Pancreas (tissue), 10 donors: ENCODE results near the gene KRT15. TPM values are rescaled to one million over a fixed set of nuclear protein-coding genes. Genes with fewer than 3 reads are reported as not detected.

Experiments used
- ATAC-seq, 4 donors: fragments of 200-7000 bp; cut with Tn5 transposase; one replicate each; pipeline versions ENCODE4 v1.8.0 to v1.9.1; 2020; ENCODE audit warnings: mild to moderate bottlenecking in 4 of 4, moderate library complexity in 4 of 4
- DNase-seq, 6 donors: peaks; one replicate each; pipeline ENCODE4 v3.0.0-alpha.2; 2020
- FAIRE-seq: peaks from 2 replicates; lab custom pipeline; 2012; peaks lifted over from hg19 to GRCh38; lab: Jason Lieb, UNC
- H3K27ac ChIP-seq, 4 donors: fragments of 200-600 bp; sonication (generic); 1 replicate in 3 of 4; 2 replicates in 1 of 4; pipeline versions ENCODE4 v1.5.0 to v1.8.0; 2020
- H3K27me3 ChIP-seq, 4 donors: fragments of 200-600 bp; one replicate each; pipeline ENCODE4 v1.8.0; 2021
- H3K36me3 ChIP-seq, 3 donors: fragments of 200-600 bp; sonication (generic) in 1 of 3; one replicate each; pipeline versions ENCODE4 v1.5.0 to v1.8.0; 2020 to 2021
- H3K4me1 ChIP-seq, 3 donors: fragments of 200-600 bp; one replicate each; pipeline ENCODE4 v1.8.0; 2021
- H3K4me3 ChIP-seq, 4 donors: fragments of 200-600 bp; sonication (generic) in 2 of 4; one replicate each; pipeline versions ENCODE4 v1.5.0 to v1.8.0; 2020 to 2021
- H3K9me3 ChIP-seq, 4 donors: fragments of 200-600 bp; one replicate each; pipeline ENCODE4 v1.8.0; 2021
- WGBS, 2 donors: extraction: QIAGEN DNeasy Blood & Tissue Kit; methylation state at CpG; one replicate each; pipeline ENCODE4 v1.1.7; 2013; 5-methylcytosine and 5-hydroxymethylcytosine counted together
- intact Hi-C, 3 donors: fragments of 100-400 bp; cut with DNase I; formaldehyde crosslinking; loops; one replicate each; pipeline versions ENCODE4 v1.11.1 to v1.14.2; 2022
- polyA plus RNA-seq, 2 donors: library from polyadenylated mRNA; stranded (reverse); fragments of 200-250 nt; gene quantifications; one replicate each; pipeline ENCODE4 v1.2.3, GENCODE V29; 2013
- total RNA-seq, 6 donors: library from RNA; stranded (reverse); fragmentation: NEBNext Ultra II Directional in 4 of 6; extraction: Animal tissue kit (Norgen Biotek cat#: 25700) in 4 of 6; gene quantifications; one replicate each; pipeline versions ENCODE4 v1.2.1 to v1.2.4, GENCODE V29; 2021 to 2023
- TF ChIP-seq, protein P1 (sequence below), 4 donors: fragments of 200-600 bp; sonication (generic) in 3 of 4; IDR thresholded peaks; one replicate each; pipeline versions ENCODE4 v1.5.0 to v1.8.0; 2021; ENCODE audit warnings: antibody characterized with exemption in 4 of 4
- donor health status: healthy with polysubstance abuse.
- donor health status: DM: no; HTN: no; CAD: no; lungs with moderate emphysema.
- donor health status: DM: no; HTN: no; CAD: no.
- donor health status: control.
- donor health status: control.
- donor health status: Bipolar disorder and iron deficiency.
- donor health status: DM: yes; HTN: yes; CAD: no.
- donor health status: DM: no; HTN: no; CAD: no.
- donor health status: DM: no; HTN: no; CAD: no.
- donor health status: DM: yes; HTN: yes; CAD: no.

KRT15 gene
- total and polyA plus RNA-seq, 8 donors = 0.20 to 1.4 (median 0.78) TPM

DNA sequence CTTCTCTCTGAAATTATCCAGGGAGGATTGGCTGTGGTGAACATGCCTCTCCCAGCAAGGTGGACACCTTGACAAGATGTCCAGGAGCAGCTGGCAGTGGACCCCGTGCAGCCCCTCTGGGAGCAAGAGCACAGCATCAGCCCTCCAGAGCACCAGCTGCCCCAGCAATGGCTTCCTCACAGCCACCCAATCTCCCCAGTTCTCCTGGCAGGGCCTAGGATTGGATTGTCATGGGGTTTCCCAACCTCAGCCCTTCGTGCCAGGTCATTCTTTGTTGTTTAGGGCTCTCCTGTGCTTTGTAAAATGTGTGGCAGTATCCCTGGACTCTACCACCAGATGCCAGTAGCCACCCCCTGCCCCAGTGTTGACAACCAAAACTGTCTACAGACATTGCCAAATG lies 27.2 kb downstream of the KRT15 start:
- WGBS, 2 donors = 59 to 75% methylated on average over 2 of the region's 2 CpGs
- Histone ChIP-seq H3K36me3 (no peaks in the 10 kb centered on the region), H3K4me1 (no peaks in the 10 kb centered on the region), H3K27ac (no peak overlapping the region), H3K9me3 (no peaks in the 10 kb centered on the region), H3K4me3 (no peak overlapping the region), H3K27me3 (no peaks in the 10 kb centered on the region)
- TF ChIP-seq, protein P1, sequence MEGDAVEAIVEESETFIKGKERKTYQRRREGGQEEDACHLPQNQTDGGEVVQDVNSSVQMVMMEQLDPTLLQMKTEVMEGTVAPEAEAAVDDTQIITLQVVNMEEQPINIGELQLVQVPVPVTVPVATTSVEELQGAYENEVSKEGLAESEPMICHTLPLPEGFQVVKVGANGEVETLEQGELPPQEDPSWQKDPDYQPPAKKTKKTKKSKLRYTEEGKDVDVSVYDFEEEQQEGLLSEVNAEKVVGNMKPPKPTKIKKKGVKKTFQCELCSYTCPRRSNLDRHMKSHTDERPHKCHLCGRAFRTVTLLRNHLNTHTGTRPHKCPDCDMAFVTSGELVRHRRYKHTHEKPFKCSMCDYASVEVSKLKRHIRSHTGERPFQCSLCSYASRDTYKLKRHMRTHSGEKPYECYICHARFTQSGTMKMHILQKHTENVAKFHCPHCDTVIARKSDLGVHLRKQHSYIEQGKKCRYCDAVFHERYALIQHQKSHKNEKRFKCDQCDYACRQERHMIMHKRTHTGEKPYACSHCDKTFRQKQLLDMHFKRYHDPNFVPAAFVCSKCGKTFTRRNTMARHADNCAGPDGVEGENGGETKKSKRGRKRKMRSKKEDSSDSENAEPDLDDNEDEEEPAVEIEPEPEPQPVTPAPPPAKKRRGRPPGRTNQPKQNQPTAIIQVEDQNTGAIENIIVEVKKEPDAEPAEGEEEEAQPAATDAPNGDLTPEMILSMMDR (IDR thresholded peaks at IDR 0.05) = no peak
- intact Hi-C loops = no loop called here
- ATAC-seq (no peak), DNase-seq (no peak), FAIRE-seq (no peak)

DNA sequence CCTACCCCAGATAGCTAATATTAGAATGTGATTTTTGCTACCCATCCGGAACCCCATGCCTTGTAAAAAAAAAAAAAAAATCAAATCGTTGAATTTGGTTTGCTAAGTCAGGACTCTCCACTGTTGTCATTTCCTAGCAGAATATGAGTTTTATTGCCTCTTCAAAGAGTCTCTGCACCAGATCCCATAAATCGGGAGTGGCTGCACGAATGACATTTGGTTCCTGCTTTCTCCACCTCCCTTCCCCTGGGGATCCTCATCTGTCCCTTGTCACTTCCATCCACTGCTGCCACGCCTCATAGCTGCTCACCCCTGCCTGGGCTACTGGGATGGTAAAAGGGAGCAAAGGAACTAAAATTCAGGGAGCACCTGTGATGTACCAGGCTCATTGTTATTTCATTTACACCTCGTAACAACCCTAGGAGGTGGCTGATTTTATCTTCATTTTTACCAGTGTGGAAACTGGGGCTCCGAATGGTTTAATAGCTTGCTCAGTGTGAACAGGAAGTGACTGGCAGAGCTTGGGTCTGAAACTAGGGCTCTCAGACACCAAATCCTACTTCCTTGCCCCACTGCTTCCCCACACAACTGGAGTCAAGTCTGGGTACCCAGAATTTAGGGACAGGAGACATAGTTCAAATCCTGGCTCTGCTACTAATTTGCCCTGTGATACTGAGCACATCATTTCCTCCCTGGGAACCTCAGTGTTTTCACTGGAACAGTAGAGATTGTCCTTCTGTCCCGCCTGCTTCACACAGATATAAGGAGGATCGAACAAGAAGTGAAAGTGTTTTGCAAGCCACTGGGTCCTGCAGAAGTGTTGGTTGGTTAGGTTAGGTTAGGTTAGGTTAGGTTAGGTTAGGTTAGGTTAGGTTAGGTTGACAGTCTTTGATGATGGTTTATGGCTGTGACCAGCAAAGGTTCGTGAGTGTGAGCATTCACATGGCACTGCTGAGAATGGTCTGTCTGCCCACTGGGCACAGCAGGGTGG lies 28.4 kb downstream of the KRT15 start:
- no peaks in the 10 kb centered on the region for H3K4me1 ChIP-seq
- DNase-seq = no peak
- H3K36me3 ChIP-seq = no peaks in the 10 kb centered on the region
- H3K27me3 ChIP-seq = no peaks in the 10 kb centered on the region
- WGBS, 2 donors = 58 to 79% methylated on average over 10 of the region's 10 CpGs
- intact Hi-C loops = no loop called here
- peak in 1 of 4 donors; percentile 26 for ATAC-seq
- TF ChIP-seq, protein P1 (IDR thresholded peaks at IDR 0.05) = no peak
- H3K27ac ChIP-seq = no peak overlapping the region
- FAIRE-seq = no peak
- no peak overlapping the region for H3K4me3 ChIP-seq
- no peaks in the 10 kb centered on the region for H3K9me3 ChIP-seq

DNA sequence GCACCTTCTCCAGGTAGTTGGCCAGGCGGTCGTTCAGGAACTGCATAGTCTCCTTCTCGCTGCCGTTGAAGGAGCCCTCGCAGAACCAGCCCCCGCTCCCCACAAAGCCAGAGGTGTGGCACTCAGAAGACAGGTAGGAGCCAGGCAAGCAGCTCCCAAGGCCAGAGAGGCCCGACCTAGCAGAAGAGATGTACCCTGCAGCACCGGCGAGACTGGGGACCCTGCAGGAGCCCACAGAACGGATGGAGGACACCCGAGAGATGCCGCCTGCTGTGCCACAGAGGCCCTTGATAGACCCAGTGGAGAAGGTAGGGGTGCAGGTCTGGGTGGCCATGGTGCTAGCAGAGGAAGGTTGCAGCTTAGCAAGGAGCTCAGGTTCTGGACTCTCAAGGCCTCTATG lies 29.2 kb downstream of the KRT15 start, which contains the start of gene KRT36:
TSS of gene KRT36 (minus strand) at position 380 of the 400 bp plus-strand sequence. CDS start at position 334, 46 bp downstream.
- Histone ChIP-seq H3K4me3 (no peak within 1 kb of the TSS), H3K36me3 (no peaks in the 10 kb centered on the region), H3K27me3 (no peaks in the 10 kb centered on the region), H3K9me3 (no peaks in the 10 kb centered on the region), H3K27ac (no peak within 1 kb of the TSS), H3K4me1 (no peaks in the 10 kb centered on the region)
- ATAC-seq (no peak), DNase-seq (peak in 1 of 6 donors; percentile 38), FAIRE-seq (no peak)
- intact Hi-C loops = no loop called here
- WGBS, 2 donors = 77 to 87% methylated on average over 12 of the region's 12 CpGs
- TF ChIP-seq, protein P1 (IDR thresholded peaks at IDR 0.05) = no peak

DNA sequence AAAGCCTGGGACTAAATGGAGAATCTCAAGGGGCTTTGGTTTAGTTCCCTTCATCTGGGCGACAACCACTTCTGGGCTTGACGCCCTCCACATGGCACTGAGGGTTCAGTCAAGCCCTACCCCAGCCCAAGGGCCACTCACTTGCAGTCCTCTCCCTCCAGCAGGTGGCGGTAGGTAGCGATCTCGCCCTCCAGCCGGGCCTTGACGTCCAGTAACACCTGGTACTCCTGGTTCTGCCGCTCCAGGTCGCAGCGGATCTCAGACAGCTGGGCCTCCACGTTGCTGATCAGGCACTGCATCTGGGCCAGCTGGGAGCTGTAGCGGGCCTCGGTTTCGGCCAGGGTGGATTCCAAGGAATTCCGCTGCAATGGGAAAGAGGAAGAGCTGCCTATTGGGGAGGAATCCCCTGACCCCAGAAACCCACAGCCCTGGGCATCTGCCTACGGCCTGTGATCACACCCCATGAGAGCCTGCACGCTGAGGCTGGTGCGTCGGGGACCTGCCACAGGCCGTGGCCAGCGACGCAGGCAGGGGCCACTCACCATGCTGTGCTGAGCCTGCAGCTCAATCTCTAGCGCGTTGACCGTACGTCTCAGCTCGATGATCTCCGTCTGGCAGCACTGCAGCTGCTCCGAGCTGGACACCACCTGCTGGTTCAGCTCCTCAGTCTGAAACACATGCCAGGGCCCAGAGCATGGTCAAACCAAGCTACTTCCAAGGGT lies 31.7 kb downstream of the KRT15 start:
- no peaks in the 10 kb centered on the region for H3K27me3 ChIP-seq
- FAIRE-seq = no peak
- intact Hi-C loops = no loop called here
- H3K9me3 ChIP-seq = no peaks in the 10 kb centered on the region
- H3K27ac ChIP-seq = no peak overlapping the region
- 51 to 52% methylated on average over 29 of the region's 29 CpGs for WGBS, 2 donors
- DNase-seq = peak in 5 of 6 donors; percentile 29 to 72 (median 49)
- TF ChIP-seq, protein P1 (IDR thresholded peaks at IDR 0.05) = peak in 2 of 4 donors; percentile 26 to 27
- peak in 3 of 4 donors; percentile 52 to 76 (median 56) for ATAC-seq
- no peaks in the 10 kb centered on the region for H3K36me3 ChIP-seq
- H3K4me3 ChIP-seq = no peak overlapping the region
- no peaks in the 10 kb centered on the region for H3K4me1 ChIP-seq
